ENCODE data around the gene PTX3.

DNA sequence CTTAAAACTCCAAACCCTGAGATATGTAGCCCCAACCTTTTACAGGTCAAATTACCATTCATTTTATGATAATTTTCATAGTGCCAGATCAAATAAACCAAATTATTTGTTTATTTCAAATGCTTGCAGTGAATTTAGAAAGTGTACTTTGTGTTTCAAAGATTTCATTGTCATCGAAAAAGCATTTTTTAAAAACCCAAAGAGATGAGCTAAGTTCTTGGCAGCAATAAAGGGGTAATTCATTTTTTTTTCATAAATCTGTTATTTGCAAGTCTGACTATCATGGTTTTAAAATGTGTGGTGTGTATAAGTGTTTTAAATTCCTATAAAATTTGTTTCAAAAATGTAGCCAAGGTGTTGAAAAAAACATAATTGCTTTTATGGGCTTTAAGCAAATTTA, 17.2 kb downstream of the PTX3 start:
- TF ChIP-seq CTCF (conservative IDR thresholded peaks at IDR 0.05; ENCODE audit: low read length) (no peak), EZH2phosphoT487 (IDR thresholded peaks at IDR 0.05; ENCODE audit: borderline replicate concordance, low read depth, low read length) (no peak)
